ENCODE data around the gene SLK. TPM values are rescaled to one million over a fixed set of nuclear protein-coding genes. Genes with fewer than 3 reads are reported as not detected.

Gene SLK
- total RNA-seq, 3 donors from 2014 or later, result 45.7 to 75.8 (median 46.7) TPM

DNA sequence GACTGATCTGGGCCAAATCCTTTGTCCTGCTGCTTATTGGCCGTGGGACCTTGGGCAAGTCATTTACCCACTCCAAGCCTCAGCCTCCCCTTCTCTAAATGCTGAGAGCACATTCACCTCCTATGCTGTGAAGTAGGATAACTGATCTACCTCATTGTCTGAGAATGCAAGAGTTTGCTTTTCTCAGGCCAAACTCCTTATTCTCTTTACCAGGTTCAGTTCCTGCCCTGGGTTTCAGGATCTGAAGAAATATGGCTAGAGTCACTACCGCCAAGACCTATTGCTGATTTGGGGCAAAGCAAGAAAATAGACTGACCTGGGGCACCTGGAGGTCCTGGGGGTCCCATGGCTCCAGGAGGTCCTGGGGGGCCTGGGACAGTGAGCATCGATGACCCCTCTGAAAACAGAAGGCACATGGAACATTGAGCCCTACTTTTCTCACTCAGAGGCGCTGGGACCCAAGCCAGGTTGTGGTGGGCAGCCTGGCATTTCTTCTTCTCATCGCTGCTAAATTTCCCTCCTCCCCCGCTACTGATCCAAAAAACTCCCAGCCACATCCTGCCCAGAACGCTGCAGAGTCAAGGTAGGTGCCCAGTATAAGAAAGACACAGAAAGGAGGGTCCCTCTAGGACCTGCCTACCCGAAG lies 76.4 kb downstream of the SLK start:
- no peak for ATAC-seq
- Histone ChIP-seq H3K36me3 (ENCODE audit: low read depth) (no peaks in the 10 kb centered on the region), H3K9me3 (no peaks in the 10 kb centered on the region), H3K4me3 (no peak overlapping the region), H3K4me1 (ENCODE audit: low read depth) (no peaks in the 10 kb centered on the region)
- DNase-seq, result no peak
- intact Hi-C loops (cut with DNase I, micrococcal nuclease), result no loop called here
- TF ChIP-seq, protein P1, sequence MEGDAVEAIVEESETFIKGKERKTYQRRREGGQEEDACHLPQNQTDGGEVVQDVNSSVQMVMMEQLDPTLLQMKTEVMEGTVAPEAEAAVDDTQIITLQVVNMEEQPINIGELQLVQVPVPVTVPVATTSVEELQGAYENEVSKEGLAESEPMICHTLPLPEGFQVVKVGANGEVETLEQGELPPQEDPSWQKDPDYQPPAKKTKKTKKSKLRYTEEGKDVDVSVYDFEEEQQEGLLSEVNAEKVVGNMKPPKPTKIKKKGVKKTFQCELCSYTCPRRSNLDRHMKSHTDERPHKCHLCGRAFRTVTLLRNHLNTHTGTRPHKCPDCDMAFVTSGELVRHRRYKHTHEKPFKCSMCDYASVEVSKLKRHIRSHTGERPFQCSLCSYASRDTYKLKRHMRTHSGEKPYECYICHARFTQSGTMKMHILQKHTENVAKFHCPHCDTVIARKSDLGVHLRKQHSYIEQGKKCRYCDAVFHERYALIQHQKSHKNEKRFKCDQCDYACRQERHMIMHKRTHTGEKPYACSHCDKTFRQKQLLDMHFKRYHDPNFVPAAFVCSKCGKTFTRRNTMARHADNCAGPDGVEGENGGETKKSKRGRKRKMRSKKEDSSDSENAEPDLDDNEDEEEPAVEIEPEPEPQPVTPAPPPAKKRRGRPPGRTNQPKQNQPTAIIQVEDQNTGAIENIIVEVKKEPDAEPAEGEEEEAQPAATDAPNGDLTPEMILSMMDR (IDR thresholded peaks at IDR 0.05), result no peak

DNA sequence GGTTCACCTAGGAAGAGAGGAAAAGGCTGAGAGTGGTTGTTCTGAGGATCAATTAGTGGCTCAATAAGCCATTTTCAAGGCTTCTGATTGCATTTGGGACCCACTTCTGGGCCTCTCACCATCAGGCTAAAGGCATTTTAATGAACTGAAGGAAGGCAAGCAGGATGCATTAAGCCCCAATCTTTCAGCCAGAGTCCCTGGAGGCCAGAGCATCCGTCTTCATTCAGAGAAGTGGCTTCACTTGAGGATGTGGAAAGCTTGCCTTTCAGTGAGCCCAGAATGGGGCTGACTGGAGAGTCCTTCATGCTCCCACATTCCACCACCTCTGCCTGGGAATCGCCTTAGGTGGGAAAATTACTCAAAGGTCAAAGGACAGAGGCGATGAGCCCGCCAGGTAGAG lies 76.9 kb downstream of the SLK start:
- H3K36me3 ChIP-seq (ENCODE audit: low read depth), result no peaks in the 10 kb centered on the region
- ATAC-seq (no peak), DNase-seq (no peak)
- TF ChIP-seq, protein P1 (IDR thresholded peaks at IDR 0.05), result no peak
- no peaks in the 10 kb centered on the region for H3K4me1 ChIP-seq (ENCODE audit: low read depth)
- intact Hi-C loops (cut with DNase I, micrococcal nuclease), result no loop called here
- no peak overlapping the region for H3K4me3 ChIP-seq
- H3K9me3 ChIP-seq, result no peaks in the 10 kb centered on the region

DNA sequence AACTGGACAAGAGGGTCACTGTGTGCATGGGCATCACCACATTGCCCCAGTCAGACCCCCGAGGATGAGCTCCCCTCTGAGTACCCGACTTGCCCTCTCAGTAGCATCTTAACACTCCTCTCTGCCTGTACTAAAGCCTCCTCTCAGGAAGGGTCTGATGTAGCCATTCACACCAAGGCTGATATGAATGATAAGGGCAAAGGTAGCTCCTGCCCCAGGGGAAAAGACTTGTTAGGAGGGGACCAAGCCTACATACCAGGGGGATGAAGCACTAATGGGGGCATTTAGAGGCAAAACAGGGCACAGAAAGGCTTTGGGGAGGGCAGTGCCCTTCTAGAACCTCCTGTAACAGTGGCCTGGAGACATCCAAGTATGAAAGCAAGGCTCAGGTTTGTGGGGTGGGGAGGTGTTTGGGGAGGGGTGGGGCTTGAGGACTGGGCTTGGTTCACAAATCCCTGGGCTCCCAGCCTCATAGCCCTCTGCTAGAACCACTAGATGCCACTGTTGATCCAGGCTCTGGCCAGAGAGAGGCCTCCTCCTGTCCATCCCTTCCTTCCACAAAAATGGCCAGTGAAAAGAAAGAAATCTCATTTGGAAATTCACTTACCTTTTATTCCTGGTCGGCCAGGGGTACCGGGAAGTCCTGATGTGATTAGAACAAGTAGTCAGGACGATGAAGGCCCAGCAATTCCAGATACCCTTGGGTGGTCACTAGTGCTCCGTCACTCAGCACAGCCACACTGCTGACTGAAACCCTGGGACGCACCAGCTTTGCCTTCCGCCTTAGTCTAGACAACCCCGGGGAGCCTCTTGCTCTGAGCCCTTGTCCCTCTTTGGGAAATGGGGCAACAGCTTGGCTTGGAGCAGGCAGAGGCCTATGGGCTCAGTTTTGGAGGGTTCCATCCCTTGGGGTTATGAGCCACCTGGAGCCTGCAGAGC lies 78.5 kb downstream of the SLK start:
- ATAC-seq (peak; percentile 48), DNase-seq (peak in 1 of 3 donors; percentile 50)
- Histone ChIP-seq H3K9me3 (no peaks in the 10 kb centered on the region), H3K4me3 (no peak overlapping the region), H3K4me1 (ENCODE audit: low read depth) (peaks cover 13% of the 10 kb centered on the region), H3K36me3 (ENCODE audit: low read depth) (no peaks in the 10 kb centered on the region)
- TF ChIP-seq, protein P1 (IDR thresholded peaks at IDR 0.05), result no peak
- intact Hi-C loops (cut with DNase I, micrococcal nuclease), result no loop called here

DNA sequence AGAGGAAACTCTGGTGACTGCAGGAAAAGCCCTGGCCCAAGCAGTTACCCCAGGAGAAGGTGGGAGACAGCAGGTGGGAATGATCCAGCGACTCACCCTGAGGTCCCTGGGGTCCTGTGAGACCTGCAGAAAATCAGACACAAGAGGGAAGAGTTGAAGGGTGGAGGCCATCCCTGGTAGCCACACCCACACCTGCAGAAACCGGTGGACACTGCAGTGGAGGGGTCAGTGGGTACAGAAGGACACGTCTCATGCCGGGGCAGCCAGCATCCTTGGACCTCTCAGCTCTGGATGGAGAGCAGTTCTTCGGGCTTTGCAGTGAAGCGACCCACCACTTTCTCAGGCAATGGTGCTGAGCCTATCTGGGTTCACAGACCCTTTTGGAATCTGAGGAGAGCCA lies 79.7 kb downstream of the SLK start:
- TF ChIP-seq, protein P1 (IDR thresholded peaks at IDR 0.05), result no peak
- intact Hi-C loops (cut with DNase I, micrococcal nuclease), result no loop called here
- DNase-seq (no peak), ATAC-seq (no peak)
- no peak overlapping the region for H3K4me3 ChIP-seq
- H3K4me1 ChIP-seq (ENCODE audit: low read depth), result peaks cover 25% of the 10 kb centered on the region
- H3K9me3 ChIP-seq, result no peaks in the 10 kb centered on the region
- H3K36me3 ChIP-seq (ENCODE audit: low read depth), result no peaks in the 10 kb centered on the region

DNA sequence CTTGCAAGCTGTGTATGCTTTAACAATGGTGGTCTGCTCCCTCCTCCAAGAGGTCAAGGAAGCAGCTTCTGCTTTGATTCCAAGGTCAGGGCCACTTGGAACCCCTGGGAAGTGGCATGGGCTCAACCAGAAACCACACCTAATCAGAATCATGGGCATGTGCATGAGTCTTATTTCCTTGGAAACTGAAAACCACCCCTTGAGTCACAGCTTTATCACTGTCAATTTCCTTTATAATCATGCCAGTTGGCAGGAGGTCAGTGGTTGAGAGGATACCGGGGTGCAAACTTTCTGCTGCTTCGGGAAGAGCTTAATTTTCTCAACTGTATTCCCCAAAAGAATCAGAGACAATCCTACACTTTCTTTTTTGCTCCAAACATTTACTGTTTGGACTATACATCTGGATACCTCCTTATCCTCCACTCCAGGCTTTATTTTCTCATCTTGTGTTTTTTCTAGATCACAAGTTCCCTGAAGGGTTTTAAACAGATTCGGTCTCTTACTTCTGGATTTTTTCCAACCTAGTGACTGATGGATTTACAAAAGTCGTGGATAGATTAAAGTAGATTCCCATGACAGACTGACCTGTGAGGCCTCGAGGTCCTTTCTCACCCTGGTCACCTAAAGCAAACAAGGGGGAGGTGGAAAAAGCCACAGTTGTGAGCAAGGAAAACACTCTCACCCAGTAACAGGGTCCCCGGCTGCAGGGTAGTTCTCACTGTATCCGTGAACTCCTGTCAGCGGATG lies 82.7 kb downstream of the SLK start:
- TF ChIP-seq, protein P1 (IDR thresholded peaks at IDR 0.05), result no peak
- H3K36me3 ChIP-seq (ENCODE audit: low read depth), result no peaks in the 10 kb centered on the region
- intact Hi-C loops (cut with DNase I, micrococcal nuclease), result no loop called here
- DNase-seq, result peak in 1 of 3 donors; percentile 46
- peak; percentile 65 for ATAC-seq
- peaks cover 30% of the 10 kb centered on the region for H3K4me1 ChIP-seq (ENCODE audit: low read depth)
- no peak overlapping the region for H3K4me3 ChIP-seq
- no peaks in the 10 kb centered on the region for H3K9me3 ChIP-seq
